Embryonic facial prominence (tissue), 1 donor: ENCODE data around the gene ERVH48-1.
"Not testable (repeated sequence)": the region's sequence is repeated elsewhere in the genome, so short reads cannot be mapped to it uniquely, and the experiment has no call there.

Source experiments
- DNase-seq: peaks from one replicate; pipeline ENCODE4 v3.0.0-alpha.2; 2016; ENCODE audit errors: extremely low spot score

The ERVH48-1 gene

DNA sequence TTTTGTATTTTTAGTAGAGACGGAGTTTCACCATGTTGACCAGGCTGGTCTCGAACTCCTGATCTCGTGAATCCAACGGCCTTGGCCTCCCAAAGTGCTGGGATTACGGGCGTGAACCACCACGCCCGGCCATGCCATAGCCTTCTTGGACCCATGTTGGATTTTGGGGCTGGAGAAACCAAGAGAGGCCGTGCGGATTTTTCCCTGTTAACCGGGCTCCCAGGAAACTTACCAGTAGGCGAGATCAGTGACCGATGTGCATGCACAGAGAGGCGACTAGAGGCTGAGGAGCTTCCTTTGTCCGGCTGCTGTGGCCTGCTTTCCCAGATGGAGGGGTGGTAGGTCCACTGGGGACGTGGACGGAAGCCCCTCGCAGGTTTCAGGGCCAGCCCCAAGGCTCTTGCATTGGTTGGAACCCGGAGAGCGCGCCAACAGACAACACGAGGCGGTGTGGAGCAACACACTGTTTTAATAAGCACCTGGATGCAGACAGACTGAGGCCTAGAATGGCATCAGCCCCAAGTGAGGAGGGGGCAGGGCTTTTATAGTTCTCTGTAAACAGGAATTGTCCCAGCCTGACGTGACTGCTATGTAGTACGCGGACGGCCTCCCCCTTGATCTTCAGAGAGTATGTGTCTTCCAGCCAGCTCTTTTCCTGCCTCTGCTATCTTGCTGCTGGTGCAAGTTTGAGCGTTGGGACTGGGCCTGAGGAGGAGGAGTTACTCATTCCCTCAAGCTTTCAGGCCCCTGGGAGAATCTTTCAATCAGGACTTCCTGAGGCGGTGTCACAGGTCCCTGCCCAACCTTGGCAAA lies at the start of gene ERVH48-1:
TSS of gene ERVH48-1 (minus strand) at position 517 of the 813 bp plus-strand sequence. CDS start 6,624 bp downstream, outside the sequence.
- no peak for DNase-seq

DNA sequence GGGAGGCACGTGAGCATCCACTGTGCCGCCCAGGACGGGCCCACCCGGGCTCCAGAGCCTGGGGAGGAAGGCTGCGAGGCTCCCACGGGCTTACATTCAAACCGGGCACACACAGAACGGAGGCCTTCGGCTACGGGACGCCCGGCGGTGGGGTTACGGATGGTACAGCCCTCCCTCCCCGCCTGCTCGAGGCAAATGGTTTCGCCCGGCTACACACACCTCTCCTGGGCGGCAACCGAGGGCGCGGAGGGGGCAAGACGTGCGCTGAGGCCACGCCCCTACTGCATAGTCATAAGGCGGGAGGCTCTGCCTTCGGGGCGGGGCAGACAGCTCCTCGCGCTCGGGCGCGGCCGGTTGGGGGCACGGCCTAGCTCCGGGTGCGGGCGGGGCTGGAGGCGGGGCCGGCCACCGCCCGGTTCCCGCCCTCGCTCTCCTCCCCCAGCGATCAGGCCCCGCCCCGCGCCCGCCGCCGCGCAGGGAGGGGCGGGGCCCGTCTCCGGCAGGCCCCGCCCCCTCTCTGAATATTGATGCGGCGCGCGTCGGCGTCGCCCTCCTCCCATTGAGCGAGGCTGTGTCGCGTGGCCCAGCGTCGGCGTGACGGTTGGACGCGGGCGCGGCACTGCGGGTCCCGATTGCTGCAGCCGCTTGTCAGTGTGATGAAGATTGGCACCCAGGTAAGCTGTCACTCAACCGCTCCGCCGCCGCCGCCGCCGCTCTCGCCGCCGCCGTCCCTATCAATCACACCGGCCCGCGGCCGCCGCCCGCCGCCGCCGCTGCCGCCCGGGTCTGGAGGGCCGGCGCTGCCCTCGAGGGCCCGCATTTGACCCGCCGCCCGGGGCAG lies 48.8 kb upstream of the ERVH48-1 start, which contains the start of gene PKNOX1:
TSS of gene PKNOX1 (plus strand) at position 572 of the 841 bp plus-strand sequence. CDS start 29,820 bp downstream, outside the sequence.
- peak; percentile 97 for DNase-seq

DNA sequence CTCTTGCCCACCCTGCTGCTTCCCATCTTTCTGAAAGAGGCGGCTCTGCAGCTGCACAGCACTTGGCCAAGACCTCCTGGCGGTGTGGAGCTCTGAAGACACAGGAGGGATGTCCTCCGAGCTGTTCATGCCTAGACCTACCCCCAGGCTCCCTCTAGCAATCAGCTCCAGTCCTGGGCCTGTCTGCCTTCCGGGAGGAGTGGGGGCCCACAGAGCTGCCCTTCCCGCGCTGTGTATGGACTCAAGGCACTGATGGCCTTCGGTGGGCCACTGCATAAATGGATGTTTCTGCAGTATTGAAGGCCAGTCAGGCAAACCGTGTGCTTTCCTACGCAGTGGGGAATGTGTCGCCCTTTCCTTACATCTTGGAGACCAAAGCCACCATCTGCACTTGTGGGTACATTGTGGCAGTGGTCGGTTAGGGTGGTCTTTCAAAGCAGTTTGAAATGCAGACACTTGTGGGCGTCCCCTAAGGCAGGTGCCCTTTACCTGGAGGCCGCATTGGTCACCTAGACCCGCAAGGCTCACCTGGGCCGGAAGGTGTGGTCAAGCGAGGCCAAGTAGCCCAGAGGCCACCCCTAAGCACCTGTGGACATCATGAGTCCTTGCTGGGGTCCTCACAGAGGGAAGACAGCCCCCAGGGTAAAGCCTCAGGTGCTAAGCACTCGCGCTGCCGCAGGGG lies 48.0 kb upstream of the ERVH48-1 start:
- DNase-seq, result no peak

DNA sequence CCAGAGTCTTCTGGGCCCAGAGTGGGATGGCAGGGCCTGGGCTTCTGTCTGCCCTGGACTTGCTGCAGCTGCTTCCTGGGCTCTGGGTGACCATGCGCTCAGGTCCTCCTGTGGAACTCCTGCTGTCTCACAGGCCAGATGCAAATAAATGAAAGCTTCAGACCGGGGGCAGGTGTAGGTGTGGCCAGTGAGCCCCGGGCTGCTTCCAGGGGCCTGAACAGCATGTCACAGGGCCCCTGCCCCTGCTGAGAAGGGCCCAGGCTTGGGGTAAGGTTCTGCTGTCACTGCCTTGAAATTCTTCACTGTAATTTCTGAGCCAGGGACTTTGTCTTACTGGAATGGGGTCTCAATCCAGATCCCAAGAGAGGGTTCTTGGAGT lies 46.5 kb upstream of the ERVH48-1 start:
- no peak for DNase-seq

DNA sequence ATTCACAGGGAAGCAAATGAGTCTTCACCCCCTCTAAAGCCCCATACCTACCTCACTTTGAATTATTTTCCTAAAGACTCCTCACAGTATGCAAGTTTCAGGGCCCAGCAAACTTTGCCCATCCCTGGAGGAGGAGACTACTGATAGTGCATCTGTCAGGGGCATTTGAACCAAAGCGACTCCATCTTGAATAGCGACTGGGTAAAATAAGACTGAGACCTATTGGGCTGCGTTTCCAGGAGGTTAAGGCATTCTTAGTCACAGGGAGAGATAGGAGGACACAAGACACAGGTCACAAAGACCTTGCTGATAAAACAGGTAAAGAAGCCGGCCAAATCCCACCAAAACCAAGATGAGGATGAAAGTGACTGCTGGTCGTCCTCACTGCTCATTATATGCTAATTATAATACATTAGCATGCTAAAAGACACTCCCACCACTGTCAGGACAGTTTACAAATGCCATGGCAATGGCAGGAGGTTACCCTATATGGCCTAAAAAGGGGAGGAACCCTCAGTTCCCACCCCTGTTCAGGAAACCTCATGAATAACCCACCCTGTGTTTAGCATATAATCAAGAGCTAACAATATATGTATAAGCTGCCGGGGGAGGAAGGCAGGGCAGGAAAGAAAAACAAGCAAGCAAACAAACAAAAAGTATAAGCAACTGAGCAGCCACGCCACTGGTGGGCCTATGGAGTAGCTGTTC lies 45.7 kb upstream of the ERVH48-1 start:
- no peak for DNase-seq

DNA sequence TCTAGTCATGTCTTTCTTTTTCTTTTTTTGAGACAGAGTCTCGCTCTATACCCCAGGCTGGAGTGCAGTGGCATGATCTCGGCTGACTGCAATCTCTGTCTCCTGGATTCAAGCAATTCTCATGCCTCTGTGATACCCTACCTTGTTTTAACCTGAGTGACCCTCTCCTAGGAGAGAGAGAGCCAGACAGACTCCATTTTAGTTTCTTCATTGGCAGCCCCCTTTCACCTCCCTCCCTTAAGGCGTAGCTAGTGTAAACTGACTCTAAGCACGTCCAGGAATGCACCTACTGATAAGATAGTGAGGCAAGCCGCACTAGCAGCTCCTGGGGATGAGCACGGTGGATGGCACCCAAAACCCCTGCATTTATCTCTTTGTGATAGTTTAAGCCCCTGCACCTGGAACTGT lies 43.8 kb upstream of the ERVH48-1 start:
- no peak for DNase-seq

DNA sequence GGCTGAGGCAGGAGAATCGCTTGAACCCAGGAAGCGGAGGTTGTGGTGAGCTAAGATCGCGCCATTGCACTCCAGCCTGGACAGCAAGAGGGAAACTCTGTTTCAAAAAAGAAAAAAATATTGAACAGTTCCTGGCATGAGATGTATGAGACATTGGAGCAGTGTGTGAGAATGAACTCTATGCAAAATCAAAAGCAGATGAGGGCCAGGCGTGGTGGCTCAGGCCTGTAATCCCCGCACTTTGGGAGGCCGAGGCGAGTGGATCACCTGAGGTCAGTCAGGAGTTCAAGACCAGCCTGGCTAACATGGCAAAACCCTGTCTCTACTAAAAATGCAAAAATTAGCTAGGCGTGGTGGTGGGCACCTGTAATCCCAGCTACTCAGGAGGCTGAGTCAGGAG lies 42.2 kb upstream of the ERVH48-1 start:
- DNase-seq, result not testable (repeated sequence)

DNA sequence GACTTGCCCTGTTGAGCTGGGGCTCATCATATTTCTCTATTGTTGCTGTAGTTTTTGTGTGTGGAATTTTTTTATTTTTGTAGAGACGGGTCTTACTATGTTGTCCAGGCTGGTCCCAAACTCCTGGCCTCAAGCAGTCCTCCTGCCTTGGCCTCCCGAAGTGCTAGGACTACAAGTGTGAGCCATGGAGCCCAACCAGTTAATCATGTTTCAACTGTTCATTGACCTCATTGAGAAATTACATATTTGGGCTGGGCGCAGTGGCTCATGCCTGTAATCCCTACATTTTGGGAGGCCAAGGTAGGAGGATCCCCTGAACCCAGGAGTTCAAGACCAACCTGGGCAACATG lies 39.8 kb upstream of the ERVH48-1 start:
- no peak for DNase-seq

DNA sequence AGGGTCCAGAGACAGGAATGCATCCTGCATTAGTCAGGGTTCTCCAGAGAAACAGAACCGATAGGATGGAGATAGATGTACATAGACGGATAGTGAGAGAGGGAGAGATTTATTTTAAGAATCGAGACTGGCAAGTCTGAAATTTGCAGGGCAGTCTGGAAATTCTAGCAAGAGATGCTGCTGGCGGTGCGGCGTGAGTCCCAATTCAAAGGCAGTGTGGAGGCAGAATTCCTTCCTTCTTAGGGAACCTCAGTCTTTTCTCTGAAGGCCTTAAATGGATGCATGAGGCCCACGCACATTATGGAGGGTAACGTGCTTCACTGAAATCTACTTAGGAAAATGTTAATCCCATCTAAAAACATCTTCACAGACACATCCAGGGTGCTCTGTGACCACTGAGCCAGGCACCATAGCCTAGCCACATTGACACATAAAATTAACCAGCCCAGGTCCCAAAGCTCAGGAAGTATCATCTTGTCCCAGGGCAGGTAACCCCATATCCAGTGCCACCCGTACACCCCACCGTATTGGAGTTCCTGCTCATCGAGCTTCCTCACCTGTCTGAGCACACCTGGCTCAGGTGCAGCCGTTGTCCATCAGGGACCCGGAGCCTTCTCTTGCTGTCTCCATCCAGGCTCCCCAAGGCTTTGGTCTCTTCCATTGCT lies 39.2 kb upstream of the ERVH48-1 start:
- DNase-seq, result no peak

DNA sequence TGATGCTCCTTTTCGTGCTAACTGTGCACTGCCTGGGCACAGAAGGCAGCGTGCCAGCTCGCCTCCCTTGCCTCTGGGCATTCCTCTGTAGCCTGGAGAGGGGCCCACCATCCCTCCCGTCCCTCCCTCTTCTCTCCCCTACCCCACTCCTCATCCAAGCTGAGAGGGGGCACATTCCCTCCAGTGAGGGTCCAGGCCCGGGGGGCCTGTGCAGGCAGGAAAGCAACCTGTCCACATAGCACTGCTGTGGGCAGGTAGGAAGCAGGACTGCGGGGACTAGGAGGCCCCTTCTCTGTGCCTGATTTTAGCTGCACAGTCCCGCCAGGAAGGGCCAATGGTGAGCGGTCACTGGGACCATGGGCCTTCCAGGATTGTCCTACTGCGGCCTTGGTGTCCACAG lies 38.7 kb upstream of the ERVH48-1 start:
- DNase-seq, result no peak

DNA sequence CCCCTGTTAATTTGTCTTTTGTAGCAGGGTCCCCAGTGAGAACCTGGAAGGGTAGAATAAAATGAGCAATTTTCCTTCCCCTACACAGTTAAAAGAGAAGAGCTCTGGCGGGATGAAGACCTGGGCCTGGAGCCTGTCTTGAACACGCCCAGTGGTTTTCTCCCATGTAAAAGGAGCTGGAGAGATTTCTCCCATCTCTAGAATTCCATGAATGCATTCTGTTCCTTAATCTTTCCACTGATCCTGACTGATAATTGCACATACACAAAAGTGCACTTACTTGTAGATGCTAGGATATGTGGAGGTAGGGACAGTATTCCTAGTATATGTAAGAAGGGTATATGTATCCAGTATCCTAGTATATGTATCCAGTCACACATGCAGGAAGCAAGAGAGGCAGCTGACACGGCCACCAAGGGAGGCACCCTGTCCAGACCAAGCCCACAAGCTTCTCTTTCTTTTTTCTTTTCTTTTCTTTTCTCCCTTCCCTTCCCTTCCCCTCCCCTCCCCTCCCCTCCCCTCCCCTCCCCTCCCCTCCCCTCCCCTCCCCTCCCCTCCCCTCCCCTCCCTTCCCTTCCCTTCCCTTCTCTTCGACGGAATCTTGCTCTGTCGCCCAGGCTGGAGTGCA lies 37.1 kb upstream of the ERVH48-1 start:
- no peak for DNase-seq

DNA sequence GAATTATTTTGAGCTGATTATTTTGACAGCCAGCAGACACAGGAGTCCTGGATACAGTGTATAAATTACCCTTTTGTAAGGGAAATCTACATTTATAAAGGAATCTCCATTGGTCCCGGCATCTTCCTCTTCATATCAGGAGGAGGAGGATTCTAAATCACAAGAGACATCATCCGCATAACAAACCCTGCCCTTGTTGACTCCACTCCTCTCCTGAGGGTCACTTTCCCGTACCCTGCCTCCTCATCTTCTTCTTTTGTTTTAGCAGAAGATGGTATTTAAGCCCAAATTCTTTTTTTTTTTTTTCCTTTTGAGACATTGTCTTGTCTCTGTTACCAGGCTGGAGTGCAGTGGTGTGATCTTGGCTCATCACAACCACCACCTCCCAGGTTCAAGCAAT lies 34.3 kb upstream of the ERVH48-1 start:
- no peak for DNase-seq

DNA sequence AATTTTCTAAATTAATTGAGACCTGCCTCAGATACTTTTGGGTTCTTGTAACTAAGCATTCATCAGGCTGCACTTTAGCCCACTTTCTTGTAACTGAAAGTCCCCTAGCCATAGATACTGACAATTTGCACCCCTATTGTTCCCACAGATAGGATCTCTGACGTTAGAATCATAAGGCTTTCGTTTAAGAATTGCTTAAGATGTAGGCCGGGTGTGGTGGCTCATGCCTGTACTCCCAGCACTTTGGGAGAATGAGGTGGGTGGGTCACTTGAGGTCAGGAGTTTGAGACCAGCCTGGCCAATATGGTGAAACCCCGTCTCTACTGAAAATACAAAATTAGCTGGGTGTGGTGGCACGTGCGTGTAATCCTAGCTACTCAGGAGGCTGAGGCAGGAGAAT lies 32.7 kb upstream of the ERVH48-1 start:
- not testable (repeated sequence) for DNase-seq

DNA sequence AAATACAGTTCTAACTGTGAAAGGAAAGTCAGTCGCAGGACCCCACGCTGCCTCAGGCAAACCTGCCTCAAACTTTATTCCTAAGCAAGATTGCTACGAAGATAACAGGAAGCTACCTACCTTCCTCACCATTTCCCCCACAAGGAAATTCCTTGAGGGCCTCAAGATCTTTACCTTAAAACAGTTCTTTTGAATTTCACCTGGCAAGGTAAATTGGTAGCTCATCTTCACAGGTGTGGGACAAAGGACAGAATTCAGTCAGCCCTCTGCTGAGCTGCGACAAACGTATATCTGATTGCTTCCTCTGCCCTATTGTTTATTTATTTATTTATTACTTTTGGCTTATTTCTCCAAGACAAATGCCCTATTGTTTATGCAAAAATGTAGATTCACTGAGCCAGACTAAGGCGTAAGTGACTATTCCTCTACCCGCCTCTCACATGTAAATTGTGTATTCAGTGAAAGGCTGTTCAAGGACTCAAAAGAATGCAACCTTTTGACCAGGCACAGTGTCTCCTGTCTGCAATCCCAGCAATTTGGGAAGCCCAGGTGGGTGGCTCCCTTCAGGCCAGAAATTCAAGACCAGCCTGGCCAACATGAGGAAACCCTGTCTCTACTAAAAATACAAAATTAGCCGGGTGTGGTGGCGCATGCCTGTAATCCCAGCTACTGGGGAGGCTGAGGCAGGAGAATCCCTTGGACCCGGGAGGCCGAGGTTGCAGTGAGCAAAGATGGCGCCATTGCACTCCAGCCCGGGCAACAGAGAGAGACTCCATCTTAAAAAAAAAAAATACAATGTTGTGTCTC lies 31.6 kb upstream of the ERVH48-1 start:
- DNase-seq, result no peak

DNA sequence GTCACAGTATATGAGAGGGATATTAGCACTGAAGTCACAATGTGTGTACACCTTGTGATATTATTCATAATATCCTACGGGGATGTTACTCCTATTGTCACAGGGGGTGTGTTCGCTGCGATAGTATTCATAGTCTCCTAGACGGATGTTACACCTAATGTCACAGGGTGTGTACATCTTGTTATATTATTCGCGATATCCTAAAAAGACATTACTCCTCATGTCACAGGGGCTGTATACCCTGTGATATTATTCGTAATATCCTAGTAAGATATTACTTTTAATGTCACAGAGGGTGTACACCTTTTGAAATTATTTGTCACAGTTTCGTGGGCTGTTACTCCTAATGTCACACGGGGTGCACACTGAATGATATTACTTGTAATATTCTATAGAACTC lies 25.8 kb upstream of the ERVH48-1 start:
- DNase-seq, result not testable (repeated sequence)

DNA sequence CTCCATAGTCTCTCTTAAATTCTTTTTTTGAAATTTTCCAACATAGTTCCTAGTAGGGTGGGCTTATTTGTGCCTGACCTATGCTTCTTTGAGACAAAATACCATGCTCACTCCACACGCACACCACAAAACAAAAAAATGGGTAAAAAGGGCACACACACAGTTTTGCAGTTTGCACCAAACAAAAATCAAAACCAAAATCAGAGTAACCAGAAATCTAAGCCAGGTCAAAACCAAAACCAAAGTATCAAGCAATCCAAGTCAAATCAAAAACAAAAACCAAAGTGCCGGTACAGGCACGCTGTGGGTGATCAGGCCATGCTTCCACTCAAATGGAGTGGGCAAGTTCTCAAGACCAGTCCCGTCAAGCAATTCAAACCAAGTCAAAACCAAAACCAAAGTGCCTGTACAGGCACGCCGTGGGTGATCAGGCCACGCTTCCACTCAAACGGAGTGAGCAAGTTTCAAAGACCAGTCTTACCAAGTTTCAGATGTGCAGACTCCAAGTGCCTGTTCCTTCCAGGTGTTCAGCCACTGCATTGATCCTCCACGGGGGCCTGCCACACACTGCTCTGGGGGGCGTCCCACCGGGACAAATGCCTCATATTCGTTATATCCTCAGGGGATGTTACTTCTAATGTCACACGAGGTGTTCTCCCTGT lies 23.8 kb upstream of the ERVH48-1 start:
- not testable (repeated sequence) for DNase-seq

DNA sequence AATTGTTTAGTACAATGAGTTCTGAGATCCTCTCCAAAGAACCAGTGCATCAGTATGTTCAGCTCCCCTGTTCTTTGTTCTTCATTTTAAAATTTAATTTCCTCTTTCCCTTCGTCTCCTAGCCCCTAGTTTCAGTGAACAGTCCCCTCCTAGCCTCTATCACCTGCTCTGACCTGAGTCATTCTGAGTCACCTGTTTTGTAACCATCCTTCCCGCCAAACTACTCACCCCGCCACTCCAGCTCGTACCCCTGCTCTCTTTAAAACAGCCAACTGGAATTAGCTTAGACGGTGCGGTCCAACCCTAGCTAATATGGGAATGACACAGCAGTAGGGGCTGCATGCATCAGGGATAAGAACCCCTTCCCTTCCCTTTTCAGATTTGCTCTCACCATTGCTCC lies 16.8 kb upstream of the ERVH48-1 start:
- no peak for DNase-seq

DNA sequence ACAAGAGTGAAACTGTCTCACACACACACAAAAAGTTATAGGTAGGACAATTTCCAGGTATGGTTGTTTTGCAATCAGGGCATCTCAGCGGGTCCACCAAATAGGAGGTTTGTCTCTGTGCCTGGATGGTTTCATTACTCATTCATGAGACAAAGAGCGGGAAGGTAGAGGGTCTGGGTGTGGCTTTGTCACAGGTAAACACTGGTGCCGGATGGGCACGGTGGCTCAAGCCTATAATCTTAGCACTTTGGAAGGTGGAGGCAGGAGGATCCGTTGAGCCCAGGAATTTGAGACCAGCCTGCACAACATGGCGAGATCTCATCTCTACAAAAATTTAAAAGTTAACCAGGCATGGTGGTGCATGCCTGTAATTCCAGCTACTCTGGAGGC lies 16.3 kb upstream of the ERVH48-1 start:
- DNase-seq, result no peak
